SK-N-SH treated with all-trans-retinoic acid at 6 μM for 48 hours (cell line): ENCODE data around the gene DCC.

Source experiments
- RARB ChIP-seq: fragments of 250-450 bp; sonication (Bioruptor Pico); IDR thresholded peaks from 2 replicates; pipeline ENCODE4 v1.8.0; 2021; ENCODE audit warnings: mild to moderate bottlenecking, moderate library complexity
- ZFP30 ChIP-seq: fragments of 450-650 bp; formaldehyde crosslinking; IDR thresholded peaks from 2 replicates; pipeline ENCODE4 v1.5.0; 2022; ENCODE audit warnings: mild to moderate bottlenecking, moderate library complexity
- TF ChIP-seq, protein P1 (sequence below): fragments of 250-450 bp; sonication (Bioruptor Pico); IDR thresholded peaks from 2 replicates; pipeline ENCODE4 v1.5.1; 2020; ENCODE audit warnings: low read depth, mild to moderate bottlenecking, moderate library complexity

DNA sequence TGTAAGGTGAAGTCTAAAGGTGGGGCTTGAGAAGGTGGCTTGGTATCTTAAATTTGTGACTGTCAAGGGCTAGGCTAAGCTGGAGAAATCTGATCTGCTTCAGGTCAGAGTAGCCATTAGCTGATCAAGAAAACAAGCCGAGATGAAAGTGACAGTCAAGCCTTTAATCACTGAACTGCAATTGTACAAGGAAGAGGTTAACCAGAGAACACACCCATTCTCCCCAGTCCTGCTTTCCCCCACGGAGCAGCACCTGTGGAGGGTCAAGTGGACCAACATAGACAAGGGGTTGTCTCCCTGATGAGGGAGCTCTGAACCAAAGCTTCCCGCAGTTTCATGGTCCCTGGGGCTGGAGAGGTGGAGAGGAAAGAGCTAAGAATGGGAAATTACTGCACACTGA is 901.2 kb downstream of the DCC start:
- TF ChIP-seq RARB (CRISPR knock-in tag), result no peak
- TF ChIP-seq, protein P1, sequence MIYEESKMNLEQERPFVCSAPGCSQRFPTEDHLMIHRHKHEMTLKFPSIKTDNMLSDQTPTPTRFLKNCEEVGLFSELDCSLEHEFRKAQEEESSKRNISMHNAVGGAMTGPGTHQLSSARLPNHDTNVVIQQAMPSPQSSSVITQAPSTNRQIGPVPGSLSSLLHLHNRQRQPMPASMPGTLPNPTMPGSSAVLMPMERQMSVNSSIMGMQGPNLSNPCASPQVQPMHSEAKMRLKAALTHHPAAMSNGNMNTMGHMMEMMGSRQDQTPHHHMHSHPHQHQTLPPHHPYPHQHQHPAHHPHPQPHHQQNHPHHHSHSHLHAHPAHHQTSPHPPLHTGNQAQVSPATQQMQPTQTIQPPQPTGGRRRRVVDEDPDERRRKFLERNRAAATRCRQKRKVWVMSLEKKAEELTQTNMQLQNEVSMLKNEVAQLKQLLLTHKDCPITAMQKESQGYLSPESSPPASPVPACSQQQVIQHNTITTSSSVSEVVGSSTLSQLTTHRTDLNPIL (CRISPR knock-in tag), result no peak
- TF ChIP-seq ZFP30 (CRISPR knock-in tag), result no peak
